HEK293 (cell line): ENCODE data around the gene RBPJ.

Experiments
- OVOL3 ChIP-seq: fragments of 450-650 bp; formaldehyde crosslinking; IDR thresholded peaks from 2 replicates; pipeline ENCODE4 v1.5.1; 2016; ENCODE audit warnings: missing biosample characterization, missing genetic modification characterization
- TCF7L2 ChIP-seq: IDR thresholded peaks from 2 replicates; pipeline ENCODE4 v1.6.1; 2011; ENCODE audit warnings: low read depth, mild to moderate bottlenecking, inconsistent platforms, low read length, moderate library complexity, borderline replicate concordance
- ZNF610 ChIP-seq: fragments of 450-650 bp; formaldehyde crosslinking; IDR thresholded peaks from 2 replicates; pipeline ENCODE4 v1.5.1; 2016; ENCODE audit warnings: missing biosample characterization, missing genetic modification characterization, borderline replicate concordance
- ZNF747 ChIP-seq: fragments of 450-650 bp; formaldehyde crosslinking; IDR thresholded peaks from 2 replicates; pipeline ENCODE4 v1.5.1; 2016; ENCODE audit warnings: missing biosample characterization, missing genetic modification characterization

- TF ChIP-seq OVOL3 (no peak), TCF7L2 (no peak), ZNF610 (tag by site-specific recombination) (no peak), ZNF747 (tag by site-specific recombination) (no peak)
Observed at GRCh38 chr4:26402458-26402857, 81.6 kb downstream of the RBPJ start.
